NCI-H1436 treated with DMSO at 0.1 percent for 48 hours (cell line): ENCODE data around the gene ARL8A.
"Not testable (repeated sequence)": the region's sequence is repeated elsewhere in the genome, so short reads cannot be mapped to it uniquely, and the experiment has no call there.

ENCODE experiments used
- DNase-seq: peaks from one replicate; lab custom pipeline; 2025; lab: John Stamatoyannopoulos, UW

The ARL8A gene

GRCh38 chr1:202144402-202145067, at the start of gene ARL8A:
Gene ARL8A (minus strand): TSS chr1:202144737. CDS start chr1:202144572, 165 bp downstream.
- DNase-seq: no peak

GRCh38 chr1:202194328-202194648, 49.8 kb upstream of the ARL8A start:
- DNase-seq: no peak

- no peak for DNase-seq
These were observed 49.2 kb upstream of the ARL8A start, which contains the start of gene LGR6 for GRCh38 chr1:202193614-202194327. Gene LGR6 (plus strand): TSS chr1:202193799. CDS start chr1:202193990, 191 bp downstream.

GRCh38 chr1:202192770-202193613, 48.5 kb upstream of the ARL8A start:
- no peak for DNase-seq

- not testable (repeated sequence) for DNase-seq
These were observed 46.9 kb upstream of the ARL8A start for GRCh38 chr1:202191391-202191790.

- DNase-seq: no peak
These were observed 45.6 kb upstream of the ARL8A start for GRCh38 chr1:202189918-202190715.

GRCh38 chr1:202189001-202189790, 44.7 kb upstream of the ARL8A start:
- DNase-seq: no peak

- DNase-seq: no peak
These were observed 43.3 kb upstream of the ARL8A start for GRCh38 chr1:202187697-202188407.

GRCh38 chr1:202187041-202187671, 42.6 kb upstream of the ARL8A start:
- DNase-seq: no peak

- DNase-seq: no peak
These were observed 41.8 kb upstream of the ARL8A start for GRCh38 chr1:202186327-202186726.

GRCh38 chr1:202184750-202185460, 40.4 kb upstream of the ARL8A start:
- DNase-seq: peak; percentile 54

- no peak for DNase-seq
These were observed 37.7 kb upstream of the ARL8A start for GRCh38 chr1:202182040-202182877.

- no peak for DNase-seq
These were observed 37.0 kb upstream of the ARL8A start for GRCh38 chr1:202181586-202181985.

GRCh38 chr1:202180751-202181139, 36.2 kb upstream of the ARL8A start:
- DNase-seq: not testable (repeated sequence)

- DNase-seq: no peak
These were observed 35.6 kb upstream of the ARL8A start for GRCh38 chr1:202179828-202180750.

- DNase-seq: no peak
These were observed 32.7 kb upstream of the ARL8A start for GRCh38 chr1:202176949-202177927.
